Pons (tissue), 1 donor: Measurements from ENCODE around the gene IP6K1.
"Not testable (repeated sequence)": the region's sequence is repeated elsewhere in the genome, so short reads cannot be mapped to it uniquely, and the experiment has no call there.

Experiments
- DNase-seq: peaks from one replicate; pipeline ENCODE4 v3.0.0-alpha.2; 2016; ENCODE audit warnings: low spot score

IP6K1 gene

DNA sequence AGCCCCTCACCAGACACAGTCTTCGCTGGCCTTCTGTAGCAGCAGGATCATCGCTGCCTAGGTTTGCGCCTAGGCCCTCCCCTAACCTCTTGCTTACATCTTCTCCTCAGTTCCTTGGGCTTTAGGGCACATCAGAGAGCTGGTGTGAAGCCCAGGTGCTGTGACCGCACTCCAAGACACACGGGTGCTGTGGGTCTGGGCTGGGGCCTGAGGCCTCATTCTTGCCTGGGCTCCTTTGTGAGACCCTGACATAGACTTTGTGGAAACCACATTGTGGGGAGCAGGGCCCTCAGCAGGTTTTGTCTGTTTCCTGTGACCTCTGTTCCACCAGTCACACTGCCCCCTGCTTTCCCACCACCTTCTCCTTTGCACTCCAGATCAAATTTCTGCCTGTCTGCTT is 74.9 kb downstream of the IP6K1 start:
- no peak for DNase-seq

- no peak for DNase-seq
These were observed 76.5 kb downstream of the IP6K1 start for GRCh38 chr3:49709852-49710251.

DNA sequence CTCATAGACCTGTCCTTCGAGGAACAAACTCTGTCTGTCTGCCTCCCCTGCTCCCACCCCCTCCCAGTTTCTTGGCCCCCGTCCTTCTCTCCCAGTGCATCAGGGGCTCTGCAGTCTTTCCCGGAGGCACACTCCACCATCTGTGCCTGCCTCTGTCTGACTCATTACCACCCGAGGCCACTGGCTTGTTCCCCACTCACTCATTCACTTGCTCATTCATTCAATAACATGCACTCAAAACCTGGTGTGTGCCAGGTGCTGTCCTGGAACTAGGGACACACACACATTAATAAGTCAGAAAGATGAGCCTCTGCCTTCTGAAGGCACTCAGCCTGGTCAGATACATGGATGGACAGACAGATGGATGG is 79.2 kb downstream of the IP6K1 start:
- DNase-seq, result no peak

DNA sequence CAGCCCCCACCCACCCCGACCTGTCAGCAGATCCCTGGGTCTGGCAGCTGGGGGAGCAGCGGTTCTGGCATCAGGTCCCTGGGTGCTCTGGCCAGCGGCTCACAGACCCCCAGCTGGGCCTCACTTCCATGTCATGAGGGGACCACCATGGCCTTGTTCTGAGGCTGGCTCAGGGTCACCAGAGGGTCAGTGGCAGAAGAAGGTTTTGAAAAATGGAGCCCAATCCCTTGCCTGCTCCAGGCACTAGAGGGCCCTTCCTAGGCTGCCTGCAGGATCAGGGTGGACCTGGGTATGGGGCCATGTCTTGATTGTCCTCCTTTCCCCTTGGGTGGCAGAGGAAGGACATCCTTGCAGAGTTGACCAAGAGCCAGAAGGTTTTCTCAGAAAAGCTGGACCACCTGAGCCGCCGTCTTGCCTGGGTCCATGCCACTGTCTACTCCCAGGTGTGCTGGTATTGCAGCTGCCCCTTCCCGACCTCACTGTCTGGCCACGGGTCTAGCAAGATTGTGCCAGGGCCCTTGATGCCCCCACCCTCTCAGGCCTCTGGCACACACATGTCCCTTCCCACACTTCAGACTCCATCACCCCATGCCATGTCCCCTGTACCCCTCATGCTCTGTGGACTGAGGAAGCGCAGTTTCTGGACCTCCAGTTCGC is 79.8 kb downstream of the IP6K1 start:
- DNase-seq, result no peak

GRCh38 chr3:49705390-49705960 is 80.9 kb downstream of the IP6K1 start:
- DNase-seq, result no peak

GRCh38 chr3:49704629-49705028 is 81.7 kb downstream of the IP6K1 start:
- DNase-seq, result no peak

GRCh38 chr3:49703956-49704355 is 82.4 kb downstream of the IP6K1 start:
- no peak for DNase-seq

- peak; percentile 67 for DNase-seq
These were observed 82.9 kb downstream of the IP6K1 start for GRCh38 chr3:49703443-49703927.

GRCh38 chr3:49702672-49703071 is 83.7 kb downstream of the IP6K1 start:
- no peak for DNase-seq

GRCh38 chr3:49701388-49702077 is 84.8 kb downstream of the IP6K1 start:
- no peak for DNase-seq

DNA sequence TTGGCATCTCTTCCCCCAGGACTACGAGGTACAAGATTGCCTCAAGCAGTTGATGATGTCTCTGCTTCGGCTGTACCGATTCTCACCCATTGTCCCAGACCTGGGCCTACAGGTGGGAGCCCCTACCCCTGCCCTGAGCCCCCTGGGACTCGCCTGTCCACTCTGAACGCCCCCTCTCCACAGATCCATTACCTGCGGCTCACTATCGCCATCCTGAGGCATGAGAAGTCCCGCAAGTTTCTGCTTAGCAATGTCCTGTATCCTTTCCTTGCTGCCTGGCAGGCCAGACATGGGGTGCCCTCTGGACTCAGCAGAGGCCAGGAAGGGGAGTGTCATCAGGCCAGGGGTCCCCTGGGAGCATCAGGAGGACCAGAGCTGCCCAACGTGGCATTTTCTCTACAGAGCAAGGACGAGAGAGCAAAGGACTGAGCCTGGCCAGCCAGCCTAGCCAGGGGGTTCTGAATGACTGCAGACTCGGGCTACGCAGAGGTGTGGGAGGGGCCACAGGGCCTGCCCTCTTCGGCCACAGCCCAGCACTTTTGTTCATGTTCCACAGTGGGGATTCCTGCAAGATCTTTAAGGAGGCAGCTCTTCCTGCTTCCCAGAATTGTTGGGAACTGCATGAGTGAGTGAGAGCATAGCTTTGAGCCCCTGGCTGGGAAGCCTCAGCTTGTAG is 85.8 kb downstream of the IP6K1 start:
- DNase-seq, result no peak

GRCh38 chr3:49700014-49700413 is 86.3 kb downstream of the IP6K1 start:
- DNase-seq, result no peak

GRCh38 chr3:49699281-49699979 is 86.9 kb downstream of the IP6K1 start:
- DNase-seq, result no peak

DNA sequence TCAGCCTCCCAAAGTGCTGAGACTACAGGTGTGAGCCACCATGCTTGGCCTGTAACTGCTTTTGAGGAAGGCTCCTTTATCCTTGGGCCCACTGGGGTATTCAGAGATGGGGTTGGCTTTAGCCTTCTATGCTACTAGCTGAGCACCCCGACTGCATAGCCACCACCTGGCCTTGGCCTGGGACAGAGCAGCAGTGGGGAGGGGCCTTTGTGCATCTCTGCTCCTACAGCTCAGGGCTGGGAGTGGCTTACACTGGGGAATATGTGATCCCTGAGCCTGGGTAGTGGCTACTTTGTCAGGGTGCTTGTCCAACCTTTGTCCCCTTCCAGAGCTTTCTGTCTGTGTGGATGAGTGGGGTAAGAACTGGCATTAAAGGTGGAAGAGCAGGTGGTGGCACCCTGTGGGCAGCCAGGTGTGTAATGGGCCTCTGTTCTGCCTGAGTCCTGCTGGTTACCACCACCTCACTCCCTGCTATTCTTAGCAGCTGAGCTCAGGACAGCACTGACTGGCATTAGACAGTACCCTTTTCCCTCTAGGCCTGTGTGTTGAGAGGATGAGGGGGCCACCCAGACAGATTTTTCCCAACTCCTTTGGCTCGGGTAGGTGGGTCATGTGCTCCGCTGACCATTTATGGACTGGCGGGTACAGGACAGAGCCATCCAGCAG is 90.9 kb downstream of the IP6K1 start:
- DNase-seq, result not testable (repeated sequence)

DNA sequence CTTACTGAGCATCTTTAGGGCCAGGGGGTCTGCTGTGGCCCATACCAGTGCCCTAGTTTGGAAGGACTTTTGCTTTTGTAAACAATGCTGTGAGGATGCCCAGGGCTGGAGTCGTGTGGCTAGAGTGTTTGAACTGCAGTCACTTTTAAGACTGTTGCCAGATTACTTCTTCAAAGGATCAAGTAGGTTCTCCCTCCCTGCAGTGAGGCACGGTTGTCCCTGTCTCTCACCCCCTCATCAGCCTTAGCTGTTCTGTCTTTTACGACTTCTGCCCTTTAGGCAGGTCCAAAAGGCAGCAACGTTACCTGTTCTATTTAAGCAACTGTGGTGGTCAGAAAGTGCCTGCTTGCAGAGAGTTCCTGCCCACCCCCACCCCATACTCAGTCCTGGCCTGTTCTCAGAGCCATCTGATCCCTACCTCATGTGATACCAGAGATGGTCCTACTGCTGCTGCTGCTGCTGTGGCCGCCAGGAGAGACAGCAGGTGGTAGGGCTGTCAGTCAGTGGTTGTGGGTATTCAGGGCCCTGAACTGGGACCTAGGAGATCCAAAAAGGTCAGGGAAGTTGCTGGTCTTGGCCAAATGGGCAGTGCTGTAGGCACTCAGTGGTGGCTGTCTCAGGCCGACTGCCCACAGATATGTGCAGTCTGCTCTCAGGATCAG is 91.8 kb downstream of the IP6K1 start:
- DNase-seq, result not testable (repeated sequence)

DNA sequence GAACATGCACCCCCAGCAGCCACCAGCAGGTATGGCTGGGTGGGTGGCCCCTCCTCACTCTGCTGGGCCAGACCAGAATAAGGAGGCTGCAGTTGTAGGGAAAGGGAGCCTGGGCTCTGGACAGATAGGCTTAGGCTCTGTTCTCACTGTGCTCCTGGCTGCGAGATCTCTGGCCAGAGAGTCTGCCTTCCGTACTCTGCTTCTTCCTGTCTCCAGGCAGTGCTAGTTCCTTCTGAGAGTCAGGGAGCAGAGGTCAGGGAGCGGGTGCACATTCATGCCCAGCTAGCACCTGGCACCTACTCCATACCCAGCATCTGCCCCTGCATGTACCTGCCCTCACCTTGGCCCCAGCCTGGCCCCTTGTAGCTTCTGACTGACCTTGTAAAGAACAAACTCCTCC is 94.9 kb downstream of the IP6K1 start:
- DNase-seq, result not testable (repeated sequence)

GRCh38 chr3:49690856-49691255 is 95.5 kb downstream of the IP6K1 start:
- not testable (repeated sequence) for DNase-seq

- DNase-seq, result not testable (repeated sequence)
These were observed 96.3 kb downstream of the IP6K1 start for GRCh38 chr3:49689908-49690624.

DNA sequence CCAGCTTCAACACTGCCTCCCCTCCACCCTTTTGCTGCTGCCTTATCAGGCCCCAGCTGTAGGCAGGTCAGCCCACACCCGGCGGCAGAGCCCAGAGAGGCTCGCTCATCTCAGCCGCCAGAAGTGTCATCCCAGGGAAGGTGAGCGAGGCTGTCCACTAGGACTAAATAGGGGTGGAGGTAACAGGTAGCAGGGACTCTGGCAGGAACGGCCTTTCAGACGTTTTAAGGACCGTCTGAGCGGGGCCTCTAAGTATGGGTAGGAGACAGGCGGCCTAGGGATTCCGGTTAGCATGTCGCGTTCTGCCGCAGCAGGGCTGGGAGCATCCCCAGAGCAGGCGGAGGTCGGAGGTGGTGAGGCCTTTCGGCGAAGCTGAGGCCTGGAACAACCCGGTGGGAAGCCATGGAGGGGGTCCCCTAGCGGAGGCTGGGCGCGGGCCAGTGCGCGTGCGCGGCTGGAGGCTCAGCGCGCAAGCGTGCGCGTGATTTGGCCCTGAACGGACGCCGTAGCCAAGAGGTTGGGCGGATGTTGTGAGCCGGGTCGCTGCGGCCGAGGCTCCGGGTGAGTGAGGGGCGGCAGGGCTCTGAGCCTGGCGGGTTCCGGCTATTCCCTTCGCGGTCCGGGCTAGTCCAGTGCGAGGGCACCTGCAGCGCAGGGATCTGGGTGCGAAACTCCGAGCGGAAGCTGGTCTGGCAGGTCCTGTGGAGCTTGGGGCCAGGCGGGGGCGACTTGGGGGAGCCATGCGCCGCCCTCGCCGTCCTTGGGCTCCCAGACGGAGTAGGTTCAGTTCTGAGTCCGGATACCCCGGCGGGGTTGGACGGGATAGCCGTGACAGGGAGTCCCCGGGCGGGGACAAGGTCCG is 97.1 kb downstream of the IP6K1 start, which contains the start of the genes MST1 and RNF123:
Gene MST1 (minus strand): TSS at position 429 of the 862 bp plus-strand sequence. CDS start 783 bp downstream, outside the sequence.
Gene RNF123 (plus strand): TSS at position 512 of the 862 bp plus-strand sequence. CDS start 1,609 bp downstream, outside the sequence.
- DNase-seq, result peak; percentile 81
